Amygdala (tissue), 56 donors: ENCODE measurements around the gene ATE1.

Experiments
- DNase-seq, 56 donors: peaks; one replicate each; lab custom pipeline; 2025; lab: John Stamatoyannopoulos, UW

Gene ATE1

DNA sequence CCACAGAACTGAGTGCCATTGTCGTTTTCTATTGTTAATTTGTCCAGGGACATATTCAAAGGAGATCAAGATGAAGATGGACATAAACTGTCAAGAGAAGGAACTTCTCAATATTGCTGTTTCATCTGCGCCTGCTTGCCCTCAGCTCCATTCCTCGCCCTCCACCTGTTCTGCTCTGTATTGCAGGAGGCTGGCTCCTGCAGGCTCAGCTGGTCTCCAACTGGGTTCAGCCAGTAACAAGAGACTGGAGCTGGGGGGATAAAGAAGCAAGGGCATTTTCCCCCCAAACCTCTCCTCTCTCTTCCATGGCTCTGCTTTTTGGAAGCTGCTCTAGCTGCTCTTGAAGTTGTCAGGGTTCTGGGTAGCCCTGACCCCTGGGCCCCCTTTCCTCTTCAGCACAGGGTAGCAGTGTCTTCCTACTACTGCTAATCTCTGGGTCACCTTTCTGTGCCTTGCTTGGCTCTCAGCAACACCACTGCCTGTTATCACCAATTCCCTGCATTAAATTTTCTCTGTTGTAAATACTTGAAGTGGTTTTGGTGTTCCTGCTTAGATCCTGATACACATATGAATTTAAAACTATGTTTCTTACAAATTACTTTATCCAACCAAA is 180.6 kb downstream of the ATE1 start:
- no peak for DNase-seq

DNA sequence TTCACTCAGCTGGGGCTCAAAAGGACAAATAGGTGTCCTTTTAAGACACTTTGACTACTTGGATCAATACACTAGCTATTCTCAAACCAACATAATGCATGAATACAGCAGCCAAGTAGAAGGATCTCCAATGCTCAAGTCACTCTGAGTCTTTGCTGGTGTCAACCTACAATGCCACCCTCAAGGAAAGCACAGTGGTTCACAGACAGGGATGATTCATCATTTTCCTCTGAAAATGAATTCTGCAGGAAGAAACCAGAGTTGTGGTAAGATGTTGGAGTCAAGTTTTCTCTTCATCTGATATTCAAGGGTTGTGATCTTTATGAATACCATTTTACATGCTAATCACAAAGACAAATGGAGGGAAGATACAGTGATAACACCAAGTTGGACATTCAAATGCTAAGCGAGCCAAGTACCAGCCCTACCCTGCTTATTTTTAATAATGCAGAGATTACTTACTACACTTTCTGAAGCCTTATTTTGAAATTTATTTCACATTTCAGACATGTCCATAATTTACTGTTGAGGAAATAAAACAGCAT is 186.5 kb downstream of the ATE1 start:
- no peak for DNase-seq

DNA sequence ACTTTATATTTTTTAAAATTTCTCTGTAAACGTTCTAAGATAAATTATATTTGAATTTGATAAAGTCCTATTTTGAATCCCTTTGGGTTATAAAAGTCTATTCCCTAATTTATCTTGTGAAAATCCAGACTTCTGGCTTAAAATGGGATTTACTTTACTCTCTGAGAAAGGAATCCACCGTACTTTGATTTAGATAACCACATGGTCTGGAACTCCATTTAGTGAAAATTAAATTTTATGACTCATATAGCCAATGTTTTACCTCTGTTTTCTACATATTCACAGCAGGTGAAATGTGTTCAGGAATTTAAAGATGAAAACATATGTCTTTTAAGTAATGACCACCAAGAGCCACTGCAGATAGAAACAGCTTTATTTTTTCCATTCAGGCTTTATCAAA is 187.8 kb downstream of the ATE1 start:
- DNase-seq: no peak

DNA sequence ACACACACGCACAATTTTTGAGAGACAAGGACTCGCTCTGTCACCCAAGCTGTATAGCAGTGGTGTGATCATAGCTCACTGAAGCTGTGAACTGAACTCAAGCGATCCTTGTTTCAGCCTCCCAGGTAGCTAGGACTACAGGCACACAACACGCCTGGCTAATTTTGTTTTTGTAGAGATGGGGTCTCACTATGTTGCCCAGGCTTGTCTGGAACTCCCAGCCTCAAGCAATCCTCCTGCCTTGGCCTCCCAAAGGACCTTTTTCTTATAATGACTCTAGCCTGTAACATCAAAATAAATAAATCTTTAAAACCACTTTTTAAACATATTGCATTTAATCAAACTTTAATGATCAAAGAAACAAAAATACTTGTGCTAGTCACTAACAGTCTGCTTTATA is 188.7 kb downstream of the ATE1 start:
- no peak for DNase-seq

DNA sequence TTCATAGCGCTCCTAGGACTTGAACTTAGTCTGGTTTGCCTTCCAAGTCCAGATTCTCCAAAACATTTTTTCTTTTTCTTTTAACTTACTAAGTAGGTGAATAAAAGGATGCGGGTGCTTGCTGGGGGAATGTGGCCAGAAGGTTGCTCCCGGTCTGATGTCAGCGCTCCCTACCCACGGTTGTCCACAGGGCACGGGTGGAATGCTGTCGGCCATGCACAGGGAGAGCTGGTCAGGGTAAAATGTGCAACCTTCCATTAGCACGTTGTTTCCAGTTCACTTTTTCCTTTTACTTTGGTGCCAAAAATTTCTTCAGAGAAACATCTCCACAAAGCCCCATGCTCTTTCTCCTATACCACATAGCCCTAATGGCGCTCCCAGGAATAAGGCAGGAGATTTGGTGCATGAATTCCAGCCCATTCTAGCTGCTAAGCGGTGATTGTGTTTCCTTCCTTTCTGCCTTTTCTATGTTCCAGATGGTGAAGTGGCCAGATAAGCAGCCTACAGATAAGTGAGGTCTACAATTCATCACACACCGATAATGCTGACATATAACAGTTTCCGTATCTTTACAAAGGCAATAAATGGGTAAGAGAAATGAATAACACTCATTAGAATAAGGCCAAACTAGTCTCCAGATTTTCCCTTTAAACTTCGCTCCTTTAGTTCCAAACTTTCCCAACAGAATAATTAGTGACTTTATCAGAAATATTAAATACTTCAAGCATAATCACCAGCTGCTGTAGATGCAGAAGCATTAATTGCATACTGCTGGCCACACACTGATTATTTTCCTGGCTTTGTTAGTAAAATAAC is 191.3 kb downstream of the ATE1 start:
- DNase-seq: no peak

DNA sequence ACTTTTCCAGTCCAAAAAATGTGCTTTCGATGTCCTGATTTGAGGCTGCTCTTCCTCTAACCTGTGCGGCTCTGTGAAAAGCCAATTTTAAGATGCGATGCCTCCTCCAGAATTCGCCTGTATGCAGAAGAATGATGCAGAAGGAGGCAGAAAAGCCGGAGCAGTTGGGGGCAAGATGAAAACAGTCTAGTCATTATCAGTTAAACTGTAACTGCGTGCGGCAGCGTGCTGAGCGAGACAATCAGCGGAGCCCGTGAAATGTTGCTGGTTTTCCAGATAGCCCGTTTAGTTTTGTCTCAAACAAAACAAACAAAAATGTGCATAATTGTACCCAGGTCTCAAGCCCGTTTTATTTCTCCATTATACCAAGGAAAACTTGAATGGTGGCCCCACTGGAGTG is 192.6 kb downstream of the ATE1 start:
- no peak for DNase-seq

DNA sequence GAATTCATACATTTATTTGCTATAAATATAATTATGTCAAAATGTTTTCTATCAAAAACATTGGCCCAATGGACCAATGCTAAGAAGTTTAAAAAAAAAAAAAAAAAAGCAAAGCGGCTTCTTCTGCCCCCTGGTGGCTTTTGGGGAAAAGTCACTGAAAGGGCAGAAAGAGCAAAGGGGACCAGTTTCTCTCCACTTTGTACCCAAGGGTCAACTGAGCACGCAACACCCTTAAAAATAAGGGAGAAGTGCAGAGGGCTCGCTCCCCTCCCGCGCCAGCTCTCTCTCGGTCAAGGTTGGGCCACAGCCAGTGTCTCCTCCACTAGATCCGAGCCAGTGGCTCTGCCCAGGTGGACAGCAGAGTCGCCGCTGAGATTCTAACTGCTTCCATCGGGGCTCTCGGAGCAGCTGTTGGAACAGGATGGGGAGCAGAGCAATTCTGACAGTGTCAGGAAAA is 193.2 kb downstream of the ATE1 start:
- peak in 2 of 56 donors; percentile 21 to 23 for DNase-seq

DNA sequence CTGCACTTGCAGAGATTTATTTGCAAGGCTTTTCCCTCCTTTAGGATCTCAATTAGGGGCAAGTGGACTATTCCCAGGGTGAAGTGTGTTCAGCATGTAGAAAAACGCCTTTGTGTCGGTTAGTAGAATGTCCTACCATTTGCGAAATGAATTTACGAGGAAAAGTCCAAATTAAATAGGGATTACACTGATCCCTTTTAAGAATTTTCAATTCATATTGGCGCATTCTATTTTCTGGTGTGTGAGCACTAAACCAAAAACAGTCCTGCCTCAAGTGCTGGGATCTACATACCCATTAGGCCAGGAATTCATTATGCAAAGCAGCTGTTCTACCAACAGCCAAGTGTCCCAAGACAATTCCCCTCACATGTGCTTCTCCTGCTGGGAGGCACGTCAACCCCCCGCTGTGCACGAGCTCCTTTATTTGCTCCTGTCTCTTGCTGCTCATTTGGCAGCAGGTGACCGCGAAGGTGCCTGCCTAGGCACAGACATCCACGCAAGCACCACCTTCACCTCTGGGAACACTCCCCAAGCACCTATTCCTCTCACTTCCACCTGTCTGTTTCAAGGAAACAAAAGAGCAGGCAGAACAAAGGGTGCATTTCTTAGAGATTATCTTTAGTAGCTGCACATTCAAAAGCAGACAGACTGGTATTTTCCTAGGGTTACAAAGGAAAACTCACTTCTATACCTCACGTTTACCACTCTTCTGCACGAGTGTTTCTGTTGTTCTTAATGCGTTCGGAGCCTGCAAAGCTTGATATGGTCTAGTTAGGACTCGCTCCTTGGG is 195.0 kb downstream of the ATE1 start:
- no peak for DNase-seq

DNA sequence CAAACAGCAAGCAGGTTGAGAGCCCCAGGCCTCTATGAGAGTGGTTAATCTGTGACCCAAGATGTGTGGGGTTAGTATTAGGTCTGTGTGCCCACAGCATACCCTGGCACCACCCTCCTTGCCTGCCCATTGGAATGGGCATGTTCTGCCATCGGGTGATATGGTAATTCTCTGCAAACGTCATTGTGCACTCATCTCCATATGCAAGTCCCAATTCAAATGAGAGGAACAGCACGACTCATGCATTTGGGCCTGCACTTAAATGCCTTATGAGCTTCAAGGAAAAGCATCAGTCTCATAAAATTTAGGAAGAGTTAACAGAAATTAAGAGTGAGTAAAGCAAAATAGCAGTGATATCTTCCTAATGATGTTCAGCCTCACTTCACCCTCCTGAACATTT is 195.7 kb downstream of the ATE1 start:
- no peak for DNase-seq

DNA sequence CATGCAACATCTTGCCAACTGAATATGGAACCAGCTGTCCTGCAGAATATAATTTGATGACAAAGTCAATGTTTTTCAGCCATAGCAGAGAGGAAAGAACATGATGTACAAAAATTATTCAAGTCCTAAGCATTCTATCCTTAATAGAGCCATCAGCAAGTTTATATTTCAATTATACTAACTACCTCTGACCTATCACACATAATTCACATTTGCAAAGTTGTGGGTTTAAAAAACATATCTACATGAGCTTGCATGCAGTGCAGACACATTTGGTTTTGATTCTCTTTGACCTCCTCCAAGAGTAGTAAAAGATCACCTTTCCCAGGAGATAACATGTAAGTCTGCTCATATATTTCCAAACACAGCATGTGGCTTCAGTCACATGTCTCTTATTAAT is 203.5 kb downstream of the ATE1 start:
- no peak for DNase-seq

DNA sequence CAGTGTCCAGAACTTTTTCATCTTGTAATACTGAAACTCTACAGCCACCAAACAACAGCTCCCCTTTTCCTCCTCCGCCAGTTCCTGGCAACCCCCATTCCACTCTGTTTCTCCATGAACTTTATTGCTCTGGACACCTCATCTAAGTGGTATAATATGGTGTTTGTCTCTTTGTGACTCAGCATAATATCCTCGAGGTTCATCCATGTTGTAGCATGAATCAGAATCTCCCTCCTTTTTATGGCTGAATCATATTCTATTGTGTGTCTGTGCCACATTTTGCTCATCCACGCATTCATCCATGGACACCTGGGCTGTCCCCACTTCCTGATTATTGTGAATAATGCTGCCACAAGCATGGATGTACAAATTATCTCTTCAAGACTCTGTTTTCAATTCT is 205.2 kb downstream of the ATE1 start:
- no peak for DNase-seq

DNA sequence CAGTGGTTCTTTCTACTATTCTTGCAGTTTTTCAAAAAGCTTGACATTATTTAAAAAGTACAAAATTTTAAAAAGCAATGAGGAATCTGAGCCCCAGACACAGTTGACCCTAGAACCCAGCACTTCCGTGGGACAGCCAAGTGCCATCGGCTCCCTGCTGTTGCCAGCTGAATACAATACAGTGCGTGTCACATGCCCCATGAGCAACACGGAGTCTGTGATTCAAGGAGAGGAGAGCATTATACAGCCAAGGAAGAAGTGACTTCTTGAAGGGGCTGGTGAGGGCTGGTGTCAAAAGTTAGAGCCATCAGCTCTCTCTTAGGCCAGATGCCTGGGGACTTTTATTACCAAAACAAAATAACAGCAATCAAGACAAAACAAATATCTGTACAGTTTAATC is 206.6 kb downstream of the ATE1 start:
- DNase-seq: no peak

DNA sequence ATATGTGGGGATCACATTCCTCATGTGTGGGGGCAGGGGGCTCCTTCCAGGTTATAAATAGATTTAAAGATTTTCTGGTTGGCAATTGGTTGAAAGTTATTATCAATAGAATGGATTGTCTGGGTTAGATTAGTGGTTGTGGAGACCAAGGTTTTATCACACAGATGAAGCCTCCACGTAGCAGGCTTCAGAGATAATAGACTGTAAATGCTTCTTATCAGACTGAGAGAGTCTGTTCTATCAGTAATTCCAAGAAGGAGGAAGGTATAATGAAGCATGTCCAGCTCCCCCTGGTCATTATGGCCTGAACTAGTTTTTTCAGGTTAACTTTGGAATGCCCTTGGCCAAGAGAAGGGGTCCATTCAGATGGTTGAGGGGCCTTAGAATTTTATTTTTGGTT is 211.9 kb downstream of the ATE1 start:
- DNase-seq: no peak

DNA sequence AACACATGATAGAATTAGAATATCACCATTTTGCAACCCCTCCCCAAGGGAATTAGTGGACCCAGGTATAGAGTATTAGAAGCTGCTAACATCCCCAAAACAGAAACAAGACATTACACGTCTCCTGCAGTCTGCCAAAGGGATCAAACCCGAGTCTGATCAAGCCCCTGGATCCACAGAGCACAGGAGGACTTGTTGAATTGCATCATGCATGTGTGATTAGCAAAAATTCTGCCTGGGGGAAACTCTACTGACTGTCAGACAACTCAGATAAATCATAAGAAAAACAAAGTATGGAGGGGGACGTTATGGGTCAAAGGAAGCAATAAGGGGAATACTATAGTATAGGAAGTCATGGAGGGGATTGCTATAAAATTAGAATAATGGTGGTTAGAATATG is 212.8 kb downstream of the ATE1 start:
- DNase-seq: no peak

DNA sequence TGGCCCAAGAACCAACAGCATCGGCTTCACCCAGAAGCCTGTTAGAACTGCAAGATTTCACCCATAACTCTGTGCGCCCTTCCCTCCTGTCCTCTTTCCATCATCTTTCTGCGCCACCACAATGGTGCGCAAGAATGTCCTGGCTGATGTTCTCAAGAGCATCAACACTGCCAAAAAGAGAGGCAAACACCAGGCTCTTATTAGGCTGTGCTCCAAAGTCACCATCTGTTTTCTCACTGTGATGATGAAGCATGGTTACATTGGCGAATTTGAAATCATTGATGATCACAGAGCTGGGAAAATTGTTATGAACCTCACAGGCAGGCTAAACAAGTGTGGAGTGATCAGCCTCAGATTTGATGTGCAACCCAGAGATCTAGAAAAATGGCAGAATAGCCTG is 214.3 kb downstream of the ATE1 start:
- DNase-seq: no peak

DNA sequence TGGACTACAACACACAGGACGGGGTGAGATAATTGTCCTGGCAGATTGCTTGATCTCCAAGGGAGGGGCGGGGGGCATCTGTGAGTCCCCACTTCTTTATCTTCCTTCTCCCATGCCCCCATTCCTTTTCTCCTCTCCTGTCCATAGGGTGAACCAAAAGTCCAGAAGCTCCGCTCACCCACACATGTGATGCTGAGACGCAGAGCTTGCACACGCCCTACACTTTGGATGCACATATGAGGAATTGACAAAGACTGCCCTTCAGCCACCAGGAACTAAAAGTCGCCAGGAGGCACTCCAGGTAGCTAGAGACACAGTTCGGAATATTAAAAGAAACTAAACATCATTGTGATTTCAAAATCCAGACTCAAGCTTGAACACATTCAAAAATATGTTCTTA is 216.9 kb downstream of the ATE1 start:
- DNase-seq: no peak

DNA sequence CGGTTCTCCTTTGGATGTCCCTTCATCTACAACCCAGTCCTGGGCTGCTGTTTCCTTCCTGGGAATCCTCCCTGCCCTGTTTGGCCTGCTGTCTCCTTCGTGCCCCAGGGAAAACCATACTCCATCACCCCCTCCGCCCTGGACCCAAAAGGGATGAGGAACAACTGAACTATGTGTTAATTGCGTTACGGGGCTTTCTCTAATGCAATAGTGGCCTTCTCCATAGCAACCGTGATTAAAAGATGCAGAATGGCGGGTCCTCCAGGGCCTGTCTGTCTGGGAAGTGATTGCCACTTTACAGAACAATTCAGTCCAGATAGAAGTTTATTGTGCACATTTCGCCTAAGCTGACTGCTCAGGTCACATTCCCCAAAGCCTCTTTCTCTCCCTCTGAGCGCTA is 217.6 kb downstream of the ATE1 start:
- DNase-seq: no peak

DNA sequence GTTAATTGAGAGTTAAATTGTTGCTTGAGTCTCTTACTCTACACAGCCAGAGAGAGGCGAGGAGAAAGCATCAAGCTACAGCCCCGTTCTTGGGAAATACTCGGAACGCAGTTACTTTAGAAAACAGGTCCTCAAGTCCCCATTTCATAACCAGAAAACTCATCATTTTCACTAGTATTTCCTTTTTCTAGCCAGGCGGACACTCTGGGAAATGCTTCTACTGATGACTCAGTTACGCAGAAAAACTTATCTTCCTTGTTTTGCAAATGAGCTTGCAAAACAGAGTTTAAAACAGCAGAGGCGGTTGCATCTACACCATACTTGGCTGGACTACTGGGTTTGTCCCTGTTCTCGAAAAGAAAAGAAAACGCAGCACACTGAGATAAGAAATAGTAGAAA is 218.2 kb downstream of the ATE1 start:
- no peak for DNase-seq

DNA sequence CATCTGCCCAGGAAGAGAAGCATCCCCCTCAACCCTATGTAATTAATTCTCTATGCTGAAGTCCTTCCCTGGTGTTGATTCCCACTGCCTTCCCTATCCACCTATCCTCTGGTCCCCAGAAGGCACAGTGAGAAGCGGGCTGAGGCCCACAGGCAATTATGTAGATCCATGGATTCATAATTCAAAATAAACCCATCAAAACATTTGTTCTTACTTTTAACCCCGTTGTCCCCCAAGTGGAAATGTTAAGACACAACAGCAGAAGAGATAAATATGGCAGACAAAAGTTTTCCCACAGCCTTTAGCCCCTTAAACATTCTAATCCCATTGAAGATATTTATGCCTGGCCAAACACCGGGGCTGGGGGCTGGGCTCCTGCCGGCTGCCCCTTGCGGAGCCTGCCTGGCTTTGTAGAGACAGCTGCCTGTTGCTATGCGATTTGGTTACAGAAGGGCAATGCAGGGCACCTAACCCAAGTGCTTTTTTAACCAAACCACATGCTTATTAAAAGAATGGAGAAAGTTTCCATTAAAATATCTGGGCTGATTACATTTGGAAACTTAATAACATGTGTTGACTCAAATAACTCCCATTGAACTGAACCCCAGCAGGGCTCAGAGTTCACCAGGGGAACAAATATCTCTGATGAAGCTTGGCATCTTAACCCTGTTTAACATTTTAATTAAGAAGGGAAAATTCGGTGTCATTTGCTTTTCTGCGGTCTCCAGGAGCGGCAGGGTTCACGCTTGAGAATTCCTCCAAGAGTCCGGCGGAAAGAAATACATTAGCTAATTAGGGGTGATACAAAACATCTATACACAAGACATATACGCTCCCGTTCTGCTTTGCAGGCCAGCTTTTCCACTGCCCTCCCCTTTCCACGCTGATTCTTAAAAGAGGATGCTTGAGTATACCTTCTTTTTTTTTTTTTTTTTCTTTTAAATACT is 218.8 kb downstream of the ATE1 start:
- no peak for DNase-seq
